HepG2 (cell line): ENCODE measurements around the gene ZNF48. TPM values are rescaled to one million over a fixed set of nuclear protein-coding genes. Genes with fewer than 3 reads are reported as not detected.

Source experiments
- DPF2 ChIP-seq: sonication (generic); formaldehyde crosslinking; IDR thresholded peaks from 2 replicates; pipeline ENCODE4 v1.4.0; 2020; ENCODE audit warnings: mild to moderate bottlenecking, low read depth, missing genetic modification reagents, borderline replicate concordance
- FOXJ3 ChIP-seq: sonication (generic); formaldehyde crosslinking; IDR thresholded peaks from 2 replicates; pipeline ENCODE4 v1.4.0; 2020; ENCODE audit warnings: missing genetic modification reagents, mild to moderate bottlenecking, borderline replicate concordance
- HES4 ChIP-seq: sonication (generic); formaldehyde crosslinking; IDR thresholded peaks from 2 replicates; pipeline ENCODE4 v1.9.0; 2021; ENCODE audit warnings: mild to moderate bottlenecking, missing genetic modification reagents, borderline replicate concordance
- MED1 ChIP-seq: sonication (generic); formaldehyde crosslinking; IDR thresholded peaks from 2 replicates; pipeline ENCODE4 v1.4.0; 2020; ENCODE audit warnings: missing genetic modification reagents
- MYC ChIP-seq: sonication (generic); formaldehyde crosslinking; IDR thresholded peaks from 2 replicates; pipeline ENCODE4 v1.9.0; 2021; ENCODE audit warnings: missing genetic modification reagents, borderline replicate concordance
- SAFB2 ChIP-seq: sonication (generic); formaldehyde crosslinking; IDR thresholded peaks from 2 replicates; pipeline ENCODE4 v1.5.1; 2020; ENCODE audit warnings: missing genetic modification reagents, low read depth, mild to moderate bottlenecking, borderline replicate concordance
- SRY ChIP-seq: sonication (generic); formaldehyde crosslinking; IDR thresholded peaks from 2 replicates; pipeline ENCODE4 v1.8.0; 2022; ENCODE audit warnings: mild to moderate bottlenecking, missing genetic modification reagents
- ZBTB1 ChIP-seq: sonication (generic); formaldehyde crosslinking; IDR thresholded peaks from 2 replicates; pipeline ENCODE4 v1.4.0; 2020; ENCODE audit warnings: missing genetic modification reagents, borderline replicate concordance
- ZNF441 ChIP-seq: sonication (generic); formaldehyde crosslinking; IDR thresholded peaks from 2 replicates; pipeline ENCODE4 v1.7.0; 2021; ENCODE audit warnings: missing genetic modification reagents, borderline replicate concordance
- ZNF530 ChIP-seq: sonication (generic); formaldehyde crosslinking; IDR thresholded peaks from 2 replicates; pipeline ENCODE4 v1.5.0; 2020; ENCODE audit warnings: low read depth, mild to moderate bottlenecking, missing genetic modification reagents
- ZNF572 ChIP-seq: sonication (generic); formaldehyde crosslinking; IDR thresholded peaks from 2 replicates; pipeline ENCODE4 v1.5.1; 2020; ENCODE audit warnings: mild to moderate bottlenecking, missing genetic modification reagents
- ZNF766 ChIP-seq: sonication (generic); formaldehyde crosslinking; IDR thresholded peaks from 2 replicates; pipeline ENCODE4 v1.5.0; 2020; ENCODE audit warnings: missing genetic modification reagents, borderline replicate concordance
- polyA plus RNA-seq, 8 experiments: library from polyadenylated mRNA; depleted of rRNA in 3 of 8; stranded (reverse) in 7 of 8; unstranded in 1 of 8; fragments of >200 nt; fragmentation: Illumina TruSeq in 4 of 8; extraction: Trizol in 4 of 8; gene quantifications; 2 replicates each; pipeline versions ENCODE4 v1.2.1 to v1.2.3, GENCODE V29; 2011 to 2016; ENCODE audit warnings: low read depth in 4 of 8, missing spikeins in 1 of 8, mixed read lengths in 1 of 8; ENCODE audit not compliant: insufficient read depth in 1 of 8
- total RNA-seq, 5 experiments: library from RNA; depleted of rRNA; stranded (reverse); fragments of >200 nt; fragmentation: Illumina TruSeq; extraction: Trizol; gene quantifications; 2 replicates each; pipeline ENCODE4 v1.2.3, GENCODE V29; 2016; ENCODE audit warnings: low read depth in 1 of 5
- TF ChIP-seq, protein P1 (sequence below): sonication (generic); formaldehyde crosslinking; IDR thresholded peaks from 2 replicates; pipeline ENCODE4 v1.9.0; 2021; ENCODE audit warnings: missing genetic modification reagents, borderline replicate concordance
- TF ChIP-seq, protein P2 (sequence below): IDR thresholded peaks from 2 replicates; pipeline ENCODE4 v1.6.1; 2012; ENCODE audit warnings: low read length, improper control_type of control experiment
- TF ChIP-seq, protein P3 (sequence below): IDR thresholded peaks from 2 replicates; pipeline ENCODE4 v1.6.1; 2018; ENCODE audit warnings: missing genetic modification reagents, mild to moderate bottlenecking, missing compliant biosample characterization

Gene ZNF48
- total and polyA plus RNA-seq, 2 of the 13 experiments (the other 11 are each of a cell fraction or from before 2014, with no cell fraction given): 9.9 to 12.3 TPM

DNA sequence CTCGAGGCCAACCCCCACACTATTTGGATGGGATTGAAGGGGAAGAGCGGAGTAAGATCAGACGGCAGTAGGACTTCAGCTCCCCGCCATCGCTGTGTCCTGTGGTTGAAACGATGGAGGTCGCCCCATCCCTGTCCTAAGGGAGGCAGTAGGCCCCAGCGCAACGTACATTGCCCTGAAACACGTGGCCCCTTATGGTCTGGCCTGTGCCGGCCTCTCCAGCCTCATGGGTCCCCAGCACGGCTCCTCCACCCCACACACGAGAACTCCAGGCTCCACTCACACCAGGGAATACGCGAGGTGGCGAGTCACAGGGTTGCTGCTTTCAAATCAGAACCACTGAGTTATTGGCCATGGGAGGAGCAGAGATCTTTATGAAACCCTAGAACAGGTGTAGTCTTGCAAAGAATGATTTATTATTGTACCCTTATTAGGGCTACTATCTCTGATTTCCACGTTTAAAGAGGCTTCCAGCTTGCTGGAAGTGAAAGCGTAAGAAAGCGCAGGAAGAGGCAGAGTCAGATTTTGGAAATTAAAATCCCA, 35.3 kb downstream of the ZNF48 start (continued):
- no peak for TF ChIP-seq ZNF572 (CRISPR knock-in tag)
- peak; percentile 97 for TF ChIP-seq HES4 (CRISPR knock-in tag)
- no peak; the same call in none of the 2 replicates for TF ChIP-seq SAFB2 (CRISPR knock-in tag)
- no peak; the same call in 1 of the 2 replicates for TF ChIP-seq FOXJ3 (CRISPR knock-in tag)
- TF ChIP-seq SRY: no peak
- no peak for TF ChIP-seq ZNF530
- no peak for TF ChIP-seq ZNF441 (CRISPR knock-in tag)
- TF ChIP-seq, protein P1, sequence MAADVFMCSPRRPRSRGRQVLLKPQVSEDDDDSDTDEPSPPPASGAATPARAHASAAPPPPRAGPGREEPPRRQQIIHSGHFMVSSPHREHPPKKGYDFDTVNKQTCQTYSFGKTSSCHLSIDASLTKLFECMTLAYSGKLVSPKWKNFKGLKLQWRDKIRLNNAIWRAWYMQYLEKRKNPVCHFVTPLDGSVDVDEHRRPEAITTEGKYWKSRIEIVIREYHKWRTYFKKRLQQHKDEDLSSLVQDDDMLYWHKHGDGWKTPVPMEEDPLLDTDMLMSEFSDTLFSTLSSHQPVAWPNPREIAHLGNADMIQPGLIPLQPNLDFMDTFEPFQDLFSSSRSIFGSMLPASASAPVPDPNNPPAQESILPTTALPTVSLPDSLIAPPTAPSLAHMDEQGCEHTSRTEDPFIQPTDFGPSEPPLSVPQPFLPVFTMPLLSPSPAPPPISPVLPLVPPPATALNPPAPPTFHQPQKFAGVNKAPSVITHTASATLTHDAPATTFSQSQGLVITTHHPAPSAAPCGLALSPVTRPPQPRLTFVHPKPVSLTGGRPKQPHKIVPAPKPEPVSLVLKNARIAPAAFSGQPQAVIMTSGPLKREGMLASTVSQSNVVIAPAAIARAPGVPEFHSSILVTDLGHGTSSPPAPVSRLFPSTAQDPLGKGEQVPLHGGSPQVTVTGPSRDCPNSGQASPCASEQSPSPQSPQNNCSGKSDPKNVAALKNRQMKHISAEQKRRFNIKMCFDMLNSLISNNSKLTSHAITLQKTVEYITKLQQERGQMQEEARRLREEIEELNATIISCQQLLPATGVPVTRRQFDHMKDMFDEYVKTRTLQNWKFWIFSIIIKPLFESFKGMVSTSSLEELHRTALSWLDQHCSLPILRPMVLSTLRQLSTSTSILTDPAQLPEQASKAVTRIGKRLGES (CRISPR knock-in tag): 0 out of 2 replicates have a peak, but pooled peaks have one; percentile 42
- TF ChIP-seq DPF2 (CRISPR knock-in tag): no peak
- no peak for TF ChIP-seq ZBTB1
- TF ChIP-seq, protein P2, sequence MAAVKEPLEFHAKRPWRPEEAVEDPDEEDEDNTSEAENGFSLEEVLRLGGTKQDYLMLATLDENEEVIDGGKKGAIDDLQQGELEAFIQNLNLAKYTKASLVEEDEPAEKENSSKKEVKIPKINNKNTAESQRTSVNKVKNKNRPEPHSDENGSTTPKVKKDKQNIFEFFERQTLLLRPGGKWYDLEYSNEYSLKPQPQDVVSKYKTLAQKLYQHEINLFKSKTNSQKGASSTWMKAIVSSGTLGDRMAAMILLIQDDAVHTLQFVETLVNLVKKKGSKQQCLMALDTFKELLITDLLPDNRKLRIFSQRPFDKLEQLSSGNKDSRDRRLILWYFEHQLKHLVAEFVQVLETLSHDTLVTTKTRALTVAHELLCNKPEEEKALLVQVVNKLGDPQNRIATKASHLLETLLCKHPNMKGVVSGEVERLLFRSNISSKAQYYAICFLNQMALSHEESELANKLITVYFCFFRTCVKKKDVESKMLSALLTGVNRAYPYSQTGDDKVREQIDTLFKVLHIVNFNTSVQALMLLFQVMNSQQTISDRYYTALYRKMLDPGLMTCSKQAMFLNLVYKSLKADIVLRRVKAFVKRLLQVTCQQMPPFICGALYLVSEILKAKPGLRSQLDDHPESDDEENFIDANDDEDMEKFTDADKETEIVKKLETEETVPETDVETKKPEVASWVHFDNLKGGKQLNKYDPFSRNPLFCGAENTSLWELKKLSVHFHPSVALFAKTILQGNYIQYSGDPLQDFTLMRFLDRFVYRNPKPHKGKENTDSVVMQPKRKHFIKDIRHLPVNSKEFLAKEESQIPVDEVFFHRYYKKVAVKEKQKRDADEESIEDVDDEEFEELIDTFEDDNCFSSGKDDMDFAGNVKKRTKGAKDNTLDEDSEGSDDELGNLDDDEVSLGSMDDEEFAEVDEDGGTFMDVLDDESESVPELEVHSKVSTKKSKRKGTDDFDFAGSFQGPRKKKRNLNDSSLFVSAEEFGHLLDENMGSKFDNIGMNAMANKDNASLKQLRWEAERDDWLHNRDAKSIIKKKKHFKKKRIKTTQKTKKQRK: no peak
- TF ChIP-seq, protein P3, sequence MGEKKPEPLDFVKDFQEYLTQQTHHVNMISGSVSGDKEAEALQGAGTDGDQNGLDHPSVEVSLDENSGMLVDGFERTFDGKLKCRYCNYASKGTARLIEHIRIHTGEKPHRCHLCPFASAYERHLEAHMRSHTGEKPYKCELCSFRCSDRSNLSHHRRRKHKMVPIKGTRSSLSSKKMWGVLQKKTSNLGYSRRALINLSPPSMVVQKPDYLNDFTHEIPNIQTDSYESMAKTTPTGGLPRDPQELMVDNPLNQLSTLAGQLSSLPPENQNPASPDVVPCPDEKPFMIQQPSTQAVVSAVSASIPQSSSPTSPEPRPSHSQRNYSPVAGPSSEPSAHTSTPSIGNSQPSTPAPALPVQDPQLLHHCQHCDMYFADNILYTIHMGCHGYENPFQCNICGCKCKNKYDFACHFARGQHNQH (CRISPR knock-in tag): peak; percentile 40; the same call in 1 of the 2 replicates
- peak; percentile 98 for TF ChIP-seq MYC (CRISPR knock-in tag)
- peak; percentile 83; the same call in 1 of the 2 replicates for TF ChIP-seq ZNF766 (CRISPR knock-in tag)
- TF ChIP-seq MED1: no peak; the same call in 1 of the 2 replicates
